GM08714 (cell line): ENCODE results near the gene TADA1.
"Not testable (repeated sequence)": the region's sequence is repeated elsewhere in the genome, so short reads cannot be mapped to it uniquely, and the experiment has no call there.

ENCODE experiments used
- H3K4me3 ChIP-seq: fragments of 200-500 bp; sonication (Bioruptor generic); 2 replicates; pipeline ENCODE4 v1.5.1; 2014; ENCODE audit warnings: mild to moderate bottlenecking, low read length, inconsistent platforms
- ZNF274 ChIP-seq: IDR thresholded peaks from 2 replicates; pipeline ENCODE4 v1.6.1; 2012; ENCODE audit warnings: mild to moderate bottlenecking, low read depth, low read length

The TADA1 gene

DNA sequence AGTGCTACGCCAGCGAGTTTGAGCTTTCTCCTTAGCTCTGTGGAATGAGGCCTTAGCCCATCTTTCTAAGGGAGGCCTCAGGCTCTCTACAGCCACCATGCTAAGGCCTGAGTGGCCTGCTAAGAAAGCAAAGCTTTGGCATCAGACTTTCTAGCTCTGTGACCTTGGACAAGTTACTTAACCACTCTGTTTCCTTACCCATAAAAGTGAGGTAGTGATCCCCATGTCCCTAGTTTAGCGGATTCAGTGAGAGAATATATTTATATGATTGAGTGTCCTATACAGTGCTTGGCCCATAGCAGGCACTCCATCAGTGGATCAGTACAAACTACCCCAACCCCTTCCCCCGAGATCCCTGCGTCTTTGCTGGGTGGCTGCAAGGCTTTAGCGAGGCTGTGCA lies 32.7 kb downstream of the TADA1 start:
- no peak overlapping the region for H3K4me3 ChIP-seq

DNA sequence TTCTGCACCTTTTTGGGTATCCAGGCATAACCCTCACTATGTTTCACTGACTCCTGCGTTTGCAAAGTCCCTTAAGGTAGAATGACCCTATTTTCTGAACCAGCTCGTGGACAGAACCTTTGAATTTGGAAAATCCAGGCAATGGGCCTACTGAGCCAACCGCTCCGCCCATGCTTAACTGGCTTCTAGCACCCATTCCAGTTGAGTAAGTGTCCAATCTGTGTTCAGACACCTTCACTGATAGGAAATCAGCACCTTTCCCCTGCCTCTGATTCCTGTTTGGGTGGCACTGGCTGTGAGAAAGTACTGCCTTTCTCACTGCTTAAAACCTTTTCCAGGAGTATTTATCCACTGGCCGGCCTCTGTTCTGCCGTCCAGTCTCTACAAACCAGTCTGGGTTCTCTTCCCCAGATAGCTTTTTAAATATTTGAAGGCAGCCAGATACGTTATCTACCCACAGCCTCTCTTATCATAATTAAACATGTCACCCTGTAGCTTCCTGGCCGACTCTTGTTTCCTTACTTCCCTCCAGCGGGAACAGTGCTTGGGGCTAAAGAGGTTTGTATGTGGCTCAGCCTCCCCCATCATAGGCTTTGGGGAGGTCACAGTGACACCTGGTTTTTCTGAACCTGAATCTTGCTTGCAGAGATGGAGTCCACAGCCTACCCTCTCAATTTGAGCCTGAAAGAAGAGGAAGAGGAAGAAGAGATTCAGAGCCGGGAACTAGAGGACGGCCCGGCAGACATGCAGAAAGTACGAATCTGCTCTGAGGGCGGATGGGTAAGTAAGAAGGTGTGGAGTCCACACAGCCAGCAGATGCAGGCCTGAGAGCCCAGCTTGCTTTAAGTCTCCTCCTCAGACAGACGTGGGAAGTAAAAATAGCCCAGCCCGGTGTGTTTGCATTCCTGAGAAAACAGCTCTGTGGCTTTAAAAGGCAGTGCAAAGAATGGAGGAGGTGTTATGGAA lies 35.5 kb downstream of the TADA1 start:
- H3K4me3 ChIP-seq = peak overlapping the region; percentile 61
- no peak for TF ChIP-seq ZNF274

More for the DNA sequence above, 32.7 kb downstream of the TADA1 start:
- no peak for TF ChIP-seq ZNF274

DNA sequence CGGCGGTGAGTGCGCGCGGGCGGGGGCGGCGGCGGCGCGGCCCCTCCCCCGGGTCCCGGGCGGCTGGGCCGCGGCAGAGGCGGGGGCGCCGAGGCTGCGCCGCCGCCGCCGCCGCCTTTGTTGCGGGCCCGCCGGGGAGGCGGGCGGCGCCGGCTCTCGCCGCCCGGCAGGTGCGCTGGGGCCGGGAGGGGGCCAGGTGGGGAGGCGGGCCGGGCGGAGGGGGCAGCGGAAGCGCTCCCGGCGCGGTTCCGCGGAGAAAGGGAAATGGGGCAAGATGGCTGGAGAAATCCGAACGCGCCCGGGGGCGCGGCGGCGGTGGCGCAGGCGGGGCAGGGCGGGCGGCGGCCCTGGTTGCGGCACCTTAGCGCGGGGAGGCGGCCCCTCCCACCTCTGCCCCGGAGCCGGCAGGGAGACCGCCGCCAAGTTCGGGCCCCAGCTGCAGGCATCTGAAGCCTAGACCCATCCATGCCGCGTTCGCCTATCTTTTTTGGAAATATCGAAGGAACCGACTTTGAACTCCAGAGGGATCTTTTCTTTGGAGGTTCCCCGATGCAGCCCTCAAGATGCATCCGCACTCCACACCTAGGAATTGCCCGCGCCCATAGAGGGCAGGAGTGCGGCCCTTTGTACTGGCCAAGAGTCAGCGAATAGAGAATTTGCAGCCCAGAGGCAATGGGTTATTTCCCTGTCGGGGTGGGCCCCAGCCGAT lies 36.3 kb downstream of the TADA1 start:
- no peak for TF ChIP-seq ZNF274
- peak overlapping the region; percentile 61 for H3K4me3 ChIP-seq

DNA sequence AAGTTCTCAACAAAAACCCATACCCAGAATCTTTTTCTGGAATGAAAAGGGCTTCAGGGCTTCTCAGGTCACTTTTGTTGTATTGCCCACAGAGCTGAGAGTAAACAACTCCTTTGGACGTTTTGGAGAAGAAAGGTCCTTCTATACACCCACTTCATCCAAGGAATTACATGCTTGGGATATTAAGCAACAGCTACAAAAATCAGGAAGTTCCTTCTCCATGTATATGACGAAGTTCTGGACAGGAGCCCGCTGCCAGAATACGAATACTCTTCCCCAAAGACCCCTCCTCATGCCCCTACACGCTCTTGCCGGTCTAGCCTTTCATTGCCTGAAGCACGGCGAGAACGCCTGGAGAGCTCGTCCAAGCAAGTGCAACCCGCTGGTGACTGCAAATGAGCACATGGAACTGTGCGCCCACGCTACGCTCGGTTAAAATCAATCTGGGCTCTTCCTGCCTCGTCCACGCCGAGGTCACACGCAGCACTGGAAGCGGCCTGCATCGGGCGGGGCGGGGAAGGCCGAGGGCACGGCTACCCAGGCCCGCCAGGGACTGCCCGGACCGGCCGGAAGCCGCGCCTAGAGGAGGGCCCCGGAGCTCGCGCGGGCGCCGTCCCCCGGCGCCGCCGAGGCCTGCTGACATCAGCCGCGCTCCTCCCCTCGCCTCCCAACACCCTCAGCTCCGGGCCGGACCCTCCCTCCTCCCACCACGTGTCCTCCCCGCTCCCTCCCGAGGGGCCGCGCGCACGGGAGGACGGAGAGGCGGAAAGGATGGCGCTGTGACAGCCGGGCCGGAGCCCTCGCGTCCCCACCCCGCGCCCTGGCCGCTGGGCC lies 37.1 kb downstream of the TADA1 start, which contains the start of gene POGK:
POGK (plus strand) TSS at position 710 of the 834 bp plus-strand sequence. CDS start 1,482 bp downstream, outside the sequence.
- no peak for TF ChIP-seq ZNF274
- H3K4me3 ChIP-seq = peak within 1 kb of the TSS; percentile 61

DNA sequence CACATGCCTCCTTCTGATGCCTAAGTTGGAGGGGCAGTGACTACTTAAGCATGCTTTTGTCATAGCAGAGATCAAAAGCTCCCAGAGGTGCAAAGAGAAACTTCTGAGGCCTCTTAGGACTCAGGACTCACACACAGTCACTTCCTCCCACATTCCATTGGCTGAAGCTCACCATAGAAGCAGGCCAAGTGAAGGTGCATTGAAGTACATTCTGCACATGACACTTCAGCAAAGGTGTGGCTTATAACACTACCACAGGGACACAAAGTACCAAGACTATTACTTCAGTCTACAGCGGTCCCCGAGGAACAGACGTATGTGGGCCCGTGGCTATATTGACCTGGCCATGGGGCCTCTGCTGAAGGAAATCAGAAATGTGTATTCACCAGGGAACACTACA lies 39.3 kb downstream of the TADA1 start:
- TF ChIP-seq ZNF274 = no peak
- H3K4me3 ChIP-seq = no peak overlapping the region

DNA sequence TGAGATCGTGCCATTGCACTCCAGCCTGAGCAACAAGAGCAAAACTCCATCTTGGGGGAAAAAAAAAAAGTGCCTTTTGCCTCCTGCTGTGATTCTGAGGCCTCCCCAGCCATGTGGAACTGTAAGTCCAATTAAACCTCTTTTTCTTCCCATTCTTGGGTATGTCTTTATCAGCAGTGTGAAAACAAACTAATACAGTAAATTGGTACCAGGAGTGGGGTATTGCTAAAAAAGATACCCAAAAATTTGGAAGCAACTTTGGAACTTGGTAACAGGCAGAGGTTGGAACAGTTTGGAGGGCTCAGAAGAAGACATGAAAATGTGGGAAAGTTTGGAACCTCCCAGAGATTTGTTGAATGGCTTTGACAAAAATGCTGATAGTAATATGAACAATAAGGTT lies 46.3 kb downstream of the TADA1 start:
- not testable (repeated sequence) for H3K4me3 ChIP-seq

DNA sequence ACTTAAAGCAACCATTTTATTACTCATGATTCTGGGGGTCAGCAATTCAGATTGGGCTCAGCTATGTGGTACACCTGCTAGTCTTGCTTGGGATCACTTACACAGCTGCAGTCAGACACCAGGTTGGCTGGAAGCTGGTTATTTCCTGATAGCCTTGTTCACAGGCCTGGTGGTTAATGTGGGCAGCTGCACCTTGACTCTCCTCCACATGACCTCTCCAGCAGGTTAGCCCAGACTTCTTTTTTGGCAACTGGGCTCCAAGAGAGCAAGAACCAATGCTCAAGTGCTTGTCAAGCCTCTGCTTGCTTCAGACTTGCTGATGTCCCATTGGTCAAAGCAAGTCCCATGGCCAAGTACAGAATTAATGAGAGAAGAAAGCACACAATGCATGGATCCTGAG lies 48.6 kb downstream of the TADA1 start:
- no peak for TF ChIP-seq ZNF274
- no peak overlapping the region for H3K4me3 ChIP-seq

DNA sequence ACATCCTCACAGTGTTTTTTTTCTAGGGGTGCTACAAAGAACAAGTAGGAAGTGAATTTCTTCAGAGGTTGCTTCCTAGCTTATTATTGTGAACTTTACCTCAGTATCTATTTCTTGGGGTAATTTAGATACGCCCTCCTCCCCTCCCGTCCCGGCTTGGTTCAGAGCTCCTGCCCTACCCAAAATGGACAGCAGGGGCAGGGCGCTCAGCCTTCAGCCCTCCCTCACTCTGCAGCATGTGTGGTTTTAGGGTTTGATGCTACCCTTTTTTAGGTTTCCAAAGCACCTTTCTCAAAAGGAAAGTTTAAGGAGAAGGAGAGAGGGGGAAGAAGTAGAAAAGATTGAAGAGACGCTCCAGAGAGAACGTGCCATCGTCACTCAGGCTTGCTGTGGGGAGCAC lies 53.7 kb downstream of the TADA1 start:
- H3K4me3 ChIP-seq = no peak overlapping the region
- TF ChIP-seq ZNF274 = no peak

DNA sequence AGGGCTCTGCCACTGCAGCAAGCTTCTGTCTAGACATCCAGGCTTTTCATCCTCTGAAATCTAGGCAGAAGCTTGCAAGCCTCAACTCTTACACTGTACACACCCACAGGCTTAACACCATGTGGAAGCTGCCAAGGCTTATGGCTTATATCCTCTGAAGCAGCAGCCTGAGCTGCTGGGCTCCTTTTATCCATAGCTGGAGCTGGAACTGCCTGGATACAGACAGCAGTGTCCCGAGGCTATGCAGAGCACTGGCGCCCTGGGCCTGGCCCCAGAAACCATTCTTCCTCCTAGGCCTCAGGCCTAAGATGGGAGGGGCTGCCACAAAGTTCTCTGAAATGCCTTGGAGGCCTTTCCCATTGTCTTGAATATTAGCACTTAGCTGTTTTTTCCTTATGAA lies 56.1 kb downstream of the TADA1 start:
- no peak overlapping the region for H3K4me3 ChIP-seq
- no peak for TF ChIP-seq ZNF274

DNA sequence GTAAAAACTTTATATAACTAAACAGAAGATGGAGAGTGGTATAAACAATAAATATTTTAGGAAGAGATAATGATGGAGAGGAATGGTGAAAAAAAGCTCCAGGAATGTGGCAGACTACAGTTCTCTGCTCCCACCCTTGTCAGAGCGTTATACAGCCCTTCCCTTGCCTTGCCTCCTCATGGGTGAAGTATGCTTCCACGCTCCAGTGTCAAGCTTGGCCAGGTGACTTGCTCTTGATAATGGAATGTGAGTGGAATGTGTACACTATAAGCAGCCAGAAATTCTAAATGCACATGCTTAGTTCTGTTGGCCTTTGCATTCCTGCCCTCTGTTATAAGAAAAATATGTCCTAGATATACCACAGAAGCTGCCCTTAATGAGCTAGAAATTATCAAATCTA lies 61.5 kb downstream of the TADA1 start:
- H3K4me3 ChIP-seq = no peak overlapping the region
- no peak for TF ChIP-seq ZNF274

DNA sequence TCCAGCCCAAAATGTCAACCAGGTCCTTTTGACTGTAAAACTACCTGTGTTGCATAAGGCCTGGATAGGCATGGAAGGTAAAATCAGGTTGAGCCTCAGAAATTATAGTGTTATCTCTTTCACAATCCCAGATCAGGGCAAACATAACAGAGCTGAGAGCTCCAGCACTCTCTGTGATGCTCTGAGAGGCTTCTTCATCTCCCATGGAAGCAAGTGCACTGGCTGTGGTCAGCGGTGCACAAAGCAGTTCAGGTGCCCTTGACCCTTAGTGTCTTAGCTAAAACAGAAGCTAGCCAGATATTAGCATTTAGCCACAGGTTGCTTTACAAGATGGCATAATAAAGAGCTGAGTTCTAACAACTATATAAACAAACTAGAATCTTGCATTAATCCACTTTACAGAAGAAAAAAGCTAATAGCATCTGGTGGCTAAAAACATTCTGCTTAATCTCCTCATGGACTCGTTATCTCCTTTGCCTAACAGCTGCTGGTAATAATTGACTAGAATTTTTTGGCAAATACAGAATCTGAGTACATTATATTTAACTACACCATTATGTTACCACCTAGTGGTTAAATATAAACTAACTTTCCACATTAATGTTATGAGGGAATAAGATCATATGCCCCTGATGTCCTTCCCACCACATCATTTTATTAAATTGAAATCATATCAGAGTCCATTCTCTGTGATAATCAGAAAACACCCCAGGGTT lies 62.4 kb downstream of the TADA1 start:
- TF ChIP-seq ZNF274 = no peak
- H3K4me3 ChIP-seq = no peak overlapping the region

DNA sequence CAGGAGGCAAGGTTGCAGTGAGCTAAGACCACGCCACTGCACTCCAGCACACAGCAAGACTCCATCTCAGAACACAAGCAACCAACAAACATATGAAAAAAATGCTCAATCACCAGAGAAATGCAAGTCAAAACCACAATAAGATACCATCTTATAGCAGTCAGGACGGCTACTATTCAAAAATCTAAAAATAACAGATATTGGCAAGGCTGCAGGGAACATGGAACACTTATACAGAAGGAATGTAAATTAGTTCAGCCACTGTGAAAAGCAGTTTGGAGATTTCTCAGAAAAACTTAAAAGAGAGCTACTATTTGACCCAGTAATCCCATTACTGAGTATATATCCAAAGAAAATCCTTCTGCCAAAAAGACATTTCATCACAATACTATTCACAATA lies 64.4 kb downstream of the TADA1 start:
- TF ChIP-seq ZNF274 = no peak
- no peak overlapping the region for H3K4me3 ChIP-seq

DNA sequence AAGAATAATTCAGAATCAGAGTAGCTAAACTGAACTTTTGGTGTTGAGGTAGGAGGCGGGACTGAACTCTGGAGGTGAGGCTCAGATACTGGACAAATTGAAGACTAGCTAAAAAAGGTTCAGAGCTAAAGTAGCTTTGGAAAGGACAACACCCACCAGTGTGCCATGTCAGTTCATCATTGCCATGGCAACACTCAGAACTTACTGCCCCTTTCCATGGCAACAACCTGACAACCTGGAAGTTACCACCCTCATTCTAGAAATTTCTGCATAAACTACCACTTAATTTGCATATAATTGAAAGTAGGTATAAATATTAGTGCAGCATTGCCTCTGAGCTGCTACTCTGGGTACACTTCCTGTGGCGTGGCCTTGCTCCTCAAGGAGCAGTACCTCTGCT lies 67.1 kb downstream of the TADA1 start:
- no peak overlapping the region for H3K4me3 ChIP-seq
- TF ChIP-seq ZNF274 = no peak
